Keratinocyte (primary cell): ENCODE data around the gene NTN1.

ENCODE experiments used
- EZH2 ChIP-seq: IDR thresholded peaks from one replicate; pipeline ENCODE4 v1.6.1; 2012; ENCODE audit warnings: inconsistent platforms, mild to moderate bottlenecking, low read length, moderate library complexity
- TF ChIP-seq, protein P1 (sequence below), 3 experiments: IDR thresholded peaks in 1 of 3; conservative IDR thresholded peaks in 1 of 3; optimal IDR thresholded peaks in 1 of 3; 2 replicates in 2 of 3; 3 replicates in 1 of 3; pipeline versions ENCODE3 to v1.5.1; 2011; ENCODE audit warnings: low read length in 3 of 3, mild to moderate bottlenecking in 3 of 3, moderate library complexity in 2 of 3, control low read depth in 1 of 3, inconsistent platforms in 1 of 3; ENCODE audit not compliant: insufficient read depth in 2 of 3; ENCODE audit errors: extremely low read depth in 1 of 3

DNA sequence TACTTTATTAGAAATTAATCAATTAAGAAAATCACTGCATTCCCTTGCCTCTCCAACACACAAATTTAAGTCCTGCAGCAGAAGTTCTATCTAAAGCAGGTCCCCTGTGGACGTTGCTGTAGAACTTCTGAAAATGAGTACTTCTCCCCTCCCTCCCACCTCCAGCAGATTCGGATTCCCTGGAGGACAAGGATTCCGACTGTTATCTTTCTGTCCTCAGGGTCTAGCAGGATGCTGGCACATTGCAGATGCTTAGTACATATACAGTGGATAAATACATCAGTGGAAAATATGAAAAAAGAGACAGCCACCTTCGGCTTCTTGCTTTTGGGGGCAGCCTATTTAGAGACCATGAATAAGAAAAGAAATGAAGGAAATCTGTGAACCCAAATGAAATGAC, 32.1 kb downstream of the NTN1 start:
- TF ChIP-seq, protein P1, sequence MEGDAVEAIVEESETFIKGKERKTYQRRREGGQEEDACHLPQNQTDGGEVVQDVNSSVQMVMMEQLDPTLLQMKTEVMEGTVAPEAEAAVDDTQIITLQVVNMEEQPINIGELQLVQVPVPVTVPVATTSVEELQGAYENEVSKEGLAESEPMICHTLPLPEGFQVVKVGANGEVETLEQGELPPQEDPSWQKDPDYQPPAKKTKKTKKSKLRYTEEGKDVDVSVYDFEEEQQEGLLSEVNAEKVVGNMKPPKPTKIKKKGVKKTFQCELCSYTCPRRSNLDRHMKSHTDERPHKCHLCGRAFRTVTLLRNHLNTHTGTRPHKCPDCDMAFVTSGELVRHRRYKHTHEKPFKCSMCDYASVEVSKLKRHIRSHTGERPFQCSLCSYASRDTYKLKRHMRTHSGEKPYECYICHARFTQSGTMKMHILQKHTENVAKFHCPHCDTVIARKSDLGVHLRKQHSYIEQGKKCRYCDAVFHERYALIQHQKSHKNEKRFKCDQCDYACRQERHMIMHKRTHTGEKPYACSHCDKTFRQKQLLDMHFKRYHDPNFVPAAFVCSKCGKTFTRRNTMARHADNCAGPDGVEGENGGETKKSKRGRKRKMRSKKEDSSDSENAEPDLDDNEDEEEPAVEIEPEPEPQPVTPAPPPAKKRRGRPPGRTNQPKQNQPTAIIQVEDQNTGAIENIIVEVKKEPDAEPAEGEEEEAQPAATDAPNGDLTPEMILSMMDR (optimal IDR thresholded peaks at IDR 0.05 in 1 of 3, IDR thresholded peaks at IDR 0.05 in 1 of 3, conservative IDR thresholded peaks at IDR 0.05 in 1 of 3; ENCODE audit: extremely low read depth in 1 of 3, insufficient read depth in 2 of 3, low read length in 3 of 3) = no peak
- no peak for TF ChIP-seq EZH2
